ENCODE measurements around the gene ASCL4. TPM values are rescaled to one million over a fixed set of nuclear protein-coding genes. Genes with fewer than 3 reads are reported as not detected.

ASCL4 gene
- total RNA-seq, 1 donor from 2014 or later: 0.16 TPM

- Mint-ChIP-seq H3K27me3 (ENCODE audit: low read depth) (peaks cover 3% of the 10 kb centered on the region), H3K9me3 (peaks cover 8% of the 10 kb centered on the region), H3K4me1 (peaks cover 1% of the 10 kb centered on the region), H3K36me3 (peaks cover 1% of the 10 kb centered on the region), H3K4me3 (no peak overlapping the region), H3K27ac (no peak overlapping the region)
- DNase-seq (ENCODE audit: low spot score in 2 of 2, unreplicated experiment in 2 of 2): no peak
- no peak for TF ChIP-seq CTCF (IDR thresholded peaks at IDR 0.05; ENCODE audit: unreplicated experiment)
These were observed 14.4 kb downstream of the ASCL4 start for GRCh38 chr12:107788690-107789458.

GRCh38 chr12:107791465-107792089 is 17.1 kb downstream of the ASCL4 start:
- H3K27ac Mint-ChIP-seq: no peak overlapping the region
- H3K4me3 Mint-ChIP-seq: no peak overlapping the region
- TF ChIP-seq CTCF (IDR thresholded peaks at IDR 0.05; ENCODE audit: unreplicated experiment): no peak
- H3K36me3 Mint-ChIP-seq: peaks cover 1% of the 10 kb centered on the region
- DNase-seq (ENCODE audit: low spot score in 2 of 2, unreplicated experiment in 2 of 2): no peak
- H3K27me3 Mint-ChIP-seq (ENCODE audit: low read depth): peaks cover 23% of the 10 kb centered on the region
- peaks cover 1% of the 10 kb centered on the region for H3K4me1 Mint-ChIP-seq
- peaks cover 8% of the 10 kb centered on the region for H3K9me3 Mint-ChIP-seq

- Mint-ChIP-seq H3K27me3 (ENCODE audit: low read depth) (peaks cover 35% of the 10 kb centered on the region), H3K27ac (no peak overlapping the region), H3K4me3 (no peak overlapping the region), H3K9me3 (peaks cover 8% of the 10 kb centered on the region), H3K4me1 (no peaks in the 10 kb centered on the region), H3K36me3 (peaks cover 1% of the 10 kb centered on the region)
- DNase-seq (ENCODE audit: low spot score in 2 of 2, unreplicated experiment in 2 of 2): no peak
- no peak for TF ChIP-seq CTCF (IDR thresholded peaks at IDR 0.05; ENCODE audit: unreplicated experiment)
These were observed 19.9 kb downstream of the ASCL4 start for GRCh38 chr12:107794451-107794850.

- Mint-ChIP-seq H3K27me3 (ENCODE audit: low read depth) (peaks cover 40% of the 10 kb centered on the region), H3K9me3 (no peaks in the 10 kb centered on the region), H3K4me1 (no peaks in the 10 kb centered on the region), H3K27ac (no peak overlapping the region), H3K36me3 (no peaks in the 10 kb centered on the region), H3K4me3 (no peak overlapping the region)
- TF ChIP-seq CTCF (IDR thresholded peaks at IDR 0.05; ENCODE audit: unreplicated experiment): no peak
- no peak for DNase-seq (ENCODE audit: low spot score in 2 of 2, unreplicated experiment in 2 of 2)
These were observed 24.1 kb downstream of the ASCL4 start for GRCh38 chr12:107798580-107798979.

- no peak for DNase-seq (ENCODE audit: low spot score in 2 of 2, unreplicated experiment in 2 of 2)
- no peak overlapping the region for H3K27ac Mint-ChIP-seq
- H3K4me1 Mint-ChIP-seq: no peaks in the 10 kb centered on the region
- no peak for TF ChIP-seq CTCF (IDR thresholded peaks at IDR 0.05; ENCODE audit: unreplicated experiment)
- peaks cover 27% of the 10 kb centered on the region for H3K27me3 Mint-ChIP-seq (ENCODE audit: low read depth)
- H3K9me3 Mint-ChIP-seq: no peaks in the 10 kb centered on the region
- H3K4me3 Mint-ChIP-seq: no peak overlapping the region
- no peaks in the 10 kb centered on the region for H3K36me3 Mint-ChIP-seq
These were observed 26.6 kb downstream of the ASCL4 start for GRCh38 chr12:107801150-107801549.

Measured in mesothelial cell of epicardium (in vitro differentiated cells).